Glutamatergic neuron (in vitro differentiated cells): ENCODE data around the gene SPIRE1. TPM values are rescaled to one million over a fixed set of nuclear protein-coding genes. Genes with fewer than 3 reads are reported as not detected.

Experiments used
- DNase-seq: peaks from one replicate; pipeline ENCODE4 v3.0.0; 2022
- H3K27ac Mint-ChIP-seq: one replicate; pipeline ENCODE4 v1.8.0; 2020; ENCODE audit warnings: mild to moderate bottlenecking, mixed read lengths, inconsistent platforms; ENCODE audit not compliant: unreplicated experiment
- H3K27me3 Mint-ChIP-seq: one replicate; pipeline ENCODE4 v1.8.0; 2020; ENCODE audit warnings: mild to moderate bottlenecking, moderate library complexity, mixed read lengths, inconsistent platforms; ENCODE audit not compliant: unreplicated experiment
- H3K36me3 Mint-ChIP-seq: one replicate; pipeline ENCODE4 v1.8.0; 2020; ENCODE audit warnings: mild to moderate bottlenecking, mixed read lengths, inconsistent platforms; ENCODE audit not compliant: unreplicated experiment
- H3K4me1 Mint-ChIP-seq: one replicate; pipeline ENCODE4 v1.8.0; 2020; ENCODE audit warnings: mild to moderate bottlenecking, low read depth, mixed read lengths, inconsistent platforms; ENCODE audit not compliant: unreplicated experiment
- H3K4me3 Mint-ChIP-seq: one replicate; pipeline ENCODE4 v1.8.0; 2020; ENCODE audit warnings: mild to moderate bottlenecking, mixed read lengths, inconsistent platforms; ENCODE audit not compliant: unreplicated experiment
- H3K9me3 Mint-ChIP-seq: one replicate; pipeline ENCODE4 v1.8.0; 2020; ENCODE audit warnings: mild to moderate bottlenecking, moderate library complexity, mixed read lengths, inconsistent platforms; ENCODE audit not compliant: unreplicated experiment
- total RNA-seq: library from RNA; stranded (reverse); fragmentation: NEBNext Ultra II Directional; extraction: Animal tissue kit (Norgen Biotek cat#: 25700); gene quantifications from one replicate; pipeline ENCODE4 v1.2.1, GENCODE V29; 2021; ENCODE audit not compliant: unreplicated experiment
- TF ChIP-seq, protein P1 (sequence below): fragments of 200-600 bp; sonication (generic); IDR thresholded peaks from one replicate; pipeline ENCODE4 v1.5.0; 2021; ENCODE audit not compliant: partially characterized antibody, unreplicated experiment

Gene SPIRE1
- total RNA-seq, 1 donor from 2014 or later, result 29.9 TPM

GRCh38 chr18:12479982-12480381, 177.9 kb downstream of the SPIRE1 start:
- H3K9me3 Mint-ChIP-seq, result no peaks in the 10 kb centered on the region
- peaks cover 8% of the 10 kb centered on the region for H3K36me3 Mint-ChIP-seq
- peaks cover 3% of the 10 kb centered on the region for H3K27me3 Mint-ChIP-seq
- no peak overlapping the region for H3K27ac Mint-ChIP-seq
- TF ChIP-seq, protein P1, sequence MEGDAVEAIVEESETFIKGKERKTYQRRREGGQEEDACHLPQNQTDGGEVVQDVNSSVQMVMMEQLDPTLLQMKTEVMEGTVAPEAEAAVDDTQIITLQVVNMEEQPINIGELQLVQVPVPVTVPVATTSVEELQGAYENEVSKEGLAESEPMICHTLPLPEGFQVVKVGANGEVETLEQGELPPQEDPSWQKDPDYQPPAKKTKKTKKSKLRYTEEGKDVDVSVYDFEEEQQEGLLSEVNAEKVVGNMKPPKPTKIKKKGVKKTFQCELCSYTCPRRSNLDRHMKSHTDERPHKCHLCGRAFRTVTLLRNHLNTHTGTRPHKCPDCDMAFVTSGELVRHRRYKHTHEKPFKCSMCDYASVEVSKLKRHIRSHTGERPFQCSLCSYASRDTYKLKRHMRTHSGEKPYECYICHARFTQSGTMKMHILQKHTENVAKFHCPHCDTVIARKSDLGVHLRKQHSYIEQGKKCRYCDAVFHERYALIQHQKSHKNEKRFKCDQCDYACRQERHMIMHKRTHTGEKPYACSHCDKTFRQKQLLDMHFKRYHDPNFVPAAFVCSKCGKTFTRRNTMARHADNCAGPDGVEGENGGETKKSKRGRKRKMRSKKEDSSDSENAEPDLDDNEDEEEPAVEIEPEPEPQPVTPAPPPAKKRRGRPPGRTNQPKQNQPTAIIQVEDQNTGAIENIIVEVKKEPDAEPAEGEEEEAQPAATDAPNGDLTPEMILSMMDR, result no peak
- DNase-seq, result no peak
- H3K4me3 Mint-ChIP-seq, result no peak overlapping the region
- no peaks in the 10 kb centered on the region for H3K4me1 Mint-ChIP-seq

DNA sequence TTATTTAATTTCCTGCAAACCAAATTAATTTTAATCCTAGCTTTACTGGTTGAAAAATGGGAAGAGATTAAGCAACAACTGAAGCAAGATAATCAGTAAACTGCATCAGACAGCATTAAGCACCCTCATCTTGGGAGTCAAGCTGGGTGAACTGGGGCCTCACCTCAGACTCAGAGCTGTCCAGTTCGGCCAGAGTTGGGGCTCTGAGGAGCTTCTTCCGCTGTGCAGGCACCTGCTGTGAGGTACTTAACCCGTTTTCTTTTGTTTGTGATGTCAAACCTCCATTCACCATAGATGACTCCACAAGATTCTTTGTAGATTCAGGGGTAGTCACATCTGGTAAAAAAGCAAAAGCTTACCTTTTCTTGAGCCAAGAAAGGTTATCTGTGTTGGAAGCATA, 178.4 kb downstream of the SPIRE1 start:
- TF ChIP-seq, protein P1, result no peak
- no peak overlapping the region for H3K27ac Mint-ChIP-seq
- DNase-seq, result no peak
- no peaks in the 10 kb centered on the region for H3K9me3 Mint-ChIP-seq
- peaks cover 8% of the 10 kb centered on the region for H3K36me3 Mint-ChIP-seq
- H3K27me3 Mint-ChIP-seq, result peaks cover 3% of the 10 kb centered on the region
- H3K4me1 Mint-ChIP-seq, result no peaks in the 10 kb centered on the region
- H3K4me3 Mint-ChIP-seq, result no peak overlapping the region

DNA sequence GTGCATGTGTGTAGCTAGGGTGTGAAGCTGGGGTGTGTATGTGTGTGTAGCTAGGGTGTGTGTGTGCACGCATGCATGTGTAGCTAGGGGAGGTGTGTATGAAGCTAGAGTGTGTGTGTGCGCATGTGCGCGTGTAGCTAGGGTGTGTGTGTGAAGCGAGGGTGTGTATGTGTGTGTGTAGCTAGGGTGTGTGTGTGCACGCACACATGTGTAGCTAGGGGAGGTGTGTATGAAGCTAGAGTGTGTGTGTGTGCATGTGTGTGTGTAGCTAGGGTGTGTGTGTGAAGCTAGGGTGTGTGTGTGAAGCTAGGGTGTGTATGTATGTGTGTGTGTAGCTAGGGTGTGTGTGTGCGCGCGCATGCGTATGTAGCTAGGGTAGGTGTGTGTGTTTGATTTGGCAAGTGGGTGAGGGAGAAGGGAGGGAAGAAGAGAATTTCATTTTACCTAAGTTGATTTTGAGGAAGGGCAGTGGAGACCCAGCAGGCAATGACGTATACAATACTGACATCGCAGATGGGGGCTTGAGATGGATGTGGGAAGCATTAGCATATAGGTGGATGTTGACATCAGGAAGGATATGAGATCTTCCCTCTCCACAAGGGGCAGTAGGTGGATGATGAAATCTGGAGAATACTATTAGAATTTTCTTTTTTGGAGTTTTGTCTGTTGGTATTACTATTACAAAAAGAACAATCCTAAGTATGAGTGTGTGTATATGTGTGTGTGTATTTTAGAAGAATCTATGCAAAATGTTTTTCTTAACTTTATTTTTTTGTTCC, 179.4 kb downstream of the SPIRE1 start:
- H3K4me1 Mint-ChIP-seq, result no peaks in the 10 kb centered on the region
- no peak overlapping the region for H3K4me3 Mint-ChIP-seq
- no peaks in the 10 kb centered on the region for H3K9me3 Mint-ChIP-seq
- peaks cover 8% of the 10 kb centered on the region for H3K36me3 Mint-ChIP-seq
- no peak overlapping the region for H3K27ac Mint-ChIP-seq
- TF ChIP-seq, protein P1, result no peak
- peaks cover 3% of the 10 kb centered on the region for H3K27me3 Mint-ChIP-seq
- no peak for DNase-seq

DNA sequence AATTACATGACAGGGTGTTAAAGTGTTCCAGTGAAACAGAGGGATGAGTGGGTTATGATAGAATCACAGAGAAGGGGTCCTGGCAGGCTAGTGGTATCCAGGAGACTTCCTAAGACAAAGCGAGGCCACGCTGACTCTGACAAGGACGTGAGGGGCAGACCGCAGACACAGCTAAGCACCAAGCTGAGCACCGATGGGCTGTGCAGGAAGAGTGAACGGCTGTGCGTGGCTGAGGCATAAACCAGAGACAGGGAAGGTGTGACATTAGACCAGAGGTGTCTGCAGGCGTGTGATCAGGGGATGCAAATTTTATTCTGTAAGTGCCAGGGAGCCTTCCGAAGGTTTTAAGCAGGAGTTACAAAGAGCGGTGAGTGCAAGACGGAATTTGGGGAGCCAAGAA, 180.3 kb downstream of the SPIRE1 start:
- DNase-seq, result no peak
- Mint-ChIP-seq H3K36me3 (peaks cover 8% of the 10 kb centered on the region), H3K27me3 (peaks cover 3% of the 10 kb centered on the region), H3K4me1 (no peaks in the 10 kb centered on the region), H3K27ac (no peak overlapping the region), H3K4me3 (no peak overlapping the region), H3K9me3 (no peaks in the 10 kb centered on the region)
- TF ChIP-seq, protein P1, result no peak

DNA sequence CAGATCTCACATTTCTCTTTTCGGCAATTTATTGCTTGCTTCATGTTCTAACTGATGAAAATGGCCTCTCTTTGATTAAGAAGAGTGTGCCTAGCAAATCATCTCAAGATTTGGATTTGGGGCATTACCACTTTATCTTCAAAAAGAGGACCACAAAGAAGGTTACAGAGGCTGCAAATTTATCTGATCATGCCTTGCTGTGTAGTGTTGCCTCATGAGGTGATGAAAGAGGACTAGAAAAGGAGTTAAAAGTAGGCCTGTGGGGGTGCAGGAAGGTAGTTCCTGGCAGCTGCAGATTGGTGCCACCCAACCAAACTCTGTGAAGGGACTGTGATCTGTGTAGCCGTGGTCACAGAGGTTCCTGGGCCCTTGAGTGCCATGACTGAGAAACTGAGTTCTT, 181.0 kb downstream of the SPIRE1 start:
- no peak for DNase-seq
- H3K27me3 Mint-ChIP-seq, result peaks cover 3% of the 10 kb centered on the region
- no peaks in the 10 kb centered on the region for H3K9me3 Mint-ChIP-seq
- H3K27ac Mint-ChIP-seq, result no peak overlapping the region
- no peaks in the 10 kb centered on the region for H3K4me1 Mint-ChIP-seq
- H3K36me3 Mint-ChIP-seq, result peaks cover 8% of the 10 kb centered on the region
- TF ChIP-seq, protein P1, result no peak
- no peak overlapping the region for H3K4me3 Mint-ChIP-seq
